ENCODE data around the gene MAPK6. TPM values are rescaled to one million over a fixed set of nuclear protein-coding genes. Genes with fewer than 3 reads are reported as not detected.

Gene MAPK6
- 77.8 and 82.1 TPM in 2 replicates for total RNA-seq
- long read RNA-seq, full-length matches to known transcripts, result 146 of 185 reads
- long read RNA-seq, partial matches to known transcripts, result 23 of 185 reads
- long read RNA-seq, other reads (novel, unspliced or antisense), result 16 of 185 reads

GRCh38 chr15:52018693-52019393 is at the start of gene MAPK6:
Gene MAPK6, plus strand, starts transcription at chr15:52019219. Its CDS starts 27,242 bp downstream, at chr15:52046461.
- Mint-ChIP-seq H3K27ac (ENCODE audit: unreplicated experiment) (peak within 1 kb of the TSS; percentile 100), H3K36me3 (ENCODE audit: low read depth) (no peaks in the 10 kb centered on the region), H3K4me3 (peak within 1 kb of the TSS; percentile 95), H3K4me1 (peaks cover 46% of the 10 kb centered on the region), H3K9me3 (no peaks in the 10 kb centered on the region), H3K27me3 (ENCODE audit: low read depth) (no peaks in the 10 kb centered on the region)
- no peak for TF ChIP-seq CTCF (conservative IDR thresholded peaks at IDR 0.05)
- DNase-seq (ENCODE audit: low read depth, low spot score), result peak; percentile 89

GRCh38 chr15:51969728-51970127 is 49.3 kb upstream of the MAPK6 start:
- Mint-ChIP-seq H3K27ac (ENCODE audit: unreplicated experiment) (no peak overlapping the region), H3K4me1 (peaks cover 20% of the 10 kb centered on the region), H3K4me3 (peak overlapping the region; percentile 94), H3K27me3 (ENCODE audit: low read depth) (peaks cover 2% of the 10 kb centered on the region), H3K9me3 (peaks cover 6% of the 10 kb centered on the region), H3K36me3 (ENCODE audit: low read depth) (peaks cover 28% of the 10 kb centered on the region)
- no peak for DNase-seq (ENCODE audit: low read depth, low spot score)
- no peak for TF ChIP-seq CTCF (conservative IDR thresholded peaks at IDR 0.05)

- Mint-ChIP-seq H3K36me3 (ENCODE audit: low read depth) (peaks cover 26% of the 10 kb centered on the region), H3K4me1 (peaks cover 20% of the 10 kb centered on the region), H3K4me3 (peak overlapping the region; percentile 94), H3K9me3 (peaks cover 6% of the 10 kb centered on the region), H3K27me3 (ENCODE audit: low read depth) (peaks cover 2% of the 10 kb centered on the region), H3K27ac (ENCODE audit: unreplicated experiment) (peak overlapping the region; percentile 51)
- no peak for DNase-seq (ENCODE audit: low read depth, low spot score)
- no peak for TF ChIP-seq CTCF (conservative IDR thresholded peaks at IDR 0.05)
Measured at GRCh38 chr15:51970132-51970817, 48.7 kb upstream of the MAPK6 start.

- Mint-ChIP-seq H3K27ac (ENCODE audit: unreplicated experiment) (peak overlapping the region; percentile 83), H3K4me3 (peak overlapping the region; percentile 94), H3K9me3 (peaks cover 6% of the 10 kb centered on the region), H3K27me3 (ENCODE audit: low read depth) (peaks cover 2% of the 10 kb centered on the region), H3K4me1 (peaks cover 20% of the 10 kb centered on the region), H3K36me3 (ENCODE audit: low read depth) (peaks cover 19% of the 10 kb centered on the region)
- no peak for TF ChIP-seq CTCF (conservative IDR thresholded peaks at IDR 0.05)
- DNase-seq (ENCODE audit: low read depth, low spot score), result no peak
Measured at GRCh38 chr15:51971032-51971374, 48.0 kb upstream of the MAPK6 start.

- peak; percentile 58 for TF ChIP-seq CTCF (conservative IDR thresholded peaks at IDR 0.05)
- Mint-ChIP-seq H3K9me3 (peaks cover 6% of the 10 kb centered on the region), H3K27ac (ENCODE audit: unreplicated experiment) (peak within 1 kb of the TSS; percentile 83), H3K4me1 (peaks cover 20% of the 10 kb centered on the region), H3K36me3 (ENCODE audit: low read depth) (peaks cover 15% of the 10 kb centered on the region), H3K4me3 (peak within 1 kb of the TSS; percentile 94), H3K27me3 (ENCODE audit: low read depth) (peaks cover 2% of the 10 kb centered on the region)
- peak; percentile 86 for DNase-seq (ENCODE audit: low read depth, low spot score)
Measured at GRCh38 chr15:51971375-51972133, 47.5 kb upstream of the MAPK6 start, which contains the start of gene LEO1. Gene LEO1, minus strand, starts transcription at chr15:51971778. Its CDS starts 33 bp downstream, at chr15:51971745.
